ENCODE measurements around the gene HTR4. TPM values are rescaled to one million over a fixed set of nuclear protein-coding genes. Genes with fewer than 3 reads are reported as not detected.
A peak's percentile ranks its signal among the peaks of the same experiment; 100 is the strongest.

HTR4 gene
- total RNA-seq, 1 donor from 2014 or later, result not detected

GRCh38 chr5:148696187-148697036, 42.1 kb upstream of the HTR4 start:
- Mint-ChIP-seq H3K4me3 (ENCODE audit: unreplicated experiment) (no peak overlapping the region), H3K9me3 (ENCODE audit: low read depth) (no peaks in the 10 kb centered on the region), H3K27me3 (ENCODE audit: low read depth) (peaks cover 26% of the 10 kb centered on the region), H3K4me1 (ENCODE audit: low read depth) (no peaks in the 10 kb centered on the region), H3K36me3 (ENCODE audit: low read depth) (no peaks in the 10 kb centered on the region), H3K27ac (ENCODE audit: unreplicated experiment) (no peak overlapping the region)
- no peak for TF ChIP-seq CTCF (IDR thresholded peaks at IDR 0.05)
- DNase-seq (ENCODE audit: low spot score), result no peak

- Mint-ChIP-seq H3K27me3 (ENCODE audit: low read depth) (peaks cover 16% of the 10 kb centered on the region), H3K9me3 (ENCODE audit: low read depth) (peaks cover 13% of the 10 kb centered on the region), H3K36me3 (ENCODE audit: low read depth) (no peaks in the 10 kb centered on the region), H3K27ac (ENCODE audit: unreplicated experiment) (no peak overlapping the region), H3K4me3 (ENCODE audit: unreplicated experiment) (no peak overlapping the region), H3K4me1 (ENCODE audit: low read depth) (peaks cover 4% of the 10 kb centered on the region)
- DNase-seq (ENCODE audit: low spot score), result no peak
- no peak for TF ChIP-seq CTCF (IDR thresholded peaks at IDR 0.05)
These were observed 36.6 kb upstream of the HTR4 start for GRCh38 chr5:148690945-148691344.

GRCh38 chr5:148688787-148689186, 34.5 kb upstream of the HTR4 start:
- no peaks in the 10 kb centered on the region for H3K36me3 Mint-ChIP-seq (ENCODE audit: low read depth)
- no peak overlapping the region for H3K27ac Mint-ChIP-seq (ENCODE audit: unreplicated experiment)
- H3K27me3 Mint-ChIP-seq (ENCODE audit: low read depth), result peaks cover 12% of the 10 kb centered on the region
- H3K4me1 Mint-ChIP-seq (ENCODE audit: low read depth), result peaks cover 4% of the 10 kb centered on the region
- TF ChIP-seq CTCF (IDR thresholded peaks at IDR 0.05), result no peak
- no peak for DNase-seq (ENCODE audit: low spot score)
- H3K9me3 Mint-ChIP-seq (ENCODE audit: low read depth), result peaks cover 13% of the 10 kb centered on the region
- H3K4me3 Mint-ChIP-seq (ENCODE audit: unreplicated experiment), result no peak overlapping the region

GRCh38 chr5:148687871-148688270, 33.5 kb upstream of the HTR4 start:
- DNase-seq (ENCODE audit: low spot score), result no peak
- Mint-ChIP-seq H3K4me3 (ENCODE audit: unreplicated experiment) (no peak overlapping the region), H3K9me3 (ENCODE audit: low read depth) (peaks cover 13% of the 10 kb centered on the region), H3K36me3 (ENCODE audit: low read depth) (no peaks in the 10 kb centered on the region), H3K27me3 (ENCODE audit: low read depth) (peaks cover 15% of the 10 kb centered on the region), H3K27ac (ENCODE audit: unreplicated experiment) (no peak overlapping the region), H3K4me1 (ENCODE audit: low read depth) (peaks cover 4% of the 10 kb centered on the region)
- no peak for TF ChIP-seq CTCF (IDR thresholded peaks at IDR 0.05)

- TF ChIP-seq CTCF (IDR thresholded peaks at IDR 0.05), result peak; percentile 34
- DNase-seq (ENCODE audit: low spot score), result no peak
- no peak overlapping the region for H3K27ac Mint-ChIP-seq (ENCODE audit: unreplicated experiment)
- peaks cover 13% of the 10 kb centered on the region for H3K9me3 Mint-ChIP-seq (ENCODE audit: low read depth)
- H3K4me1 Mint-ChIP-seq (ENCODE audit: low read depth), result peaks cover 4% of the 10 kb centered on the region
- H3K4me3 Mint-ChIP-seq (ENCODE audit: unreplicated experiment), result no peak overlapping the region
- peaks cover 16% of the 10 kb centered on the region for H3K27me3 Mint-ChIP-seq (ENCODE audit: low read depth)
- H3K36me3 Mint-ChIP-seq (ENCODE audit: low read depth), result no peaks in the 10 kb centered on the region
These were observed 33.1 kb upstream of the HTR4 start for GRCh38 chr5:148687427-148687826.

All from chondrocyte (in vitro differentiated cells).